IMR-90 (cell line): Measurements from ENCODE around the gene RBFOX2. TPM values are rescaled to one million over a fixed set of nuclear protein-coding genes. Genes with fewer than 3 reads are reported as not detected.

Experiments
- ATAC-seq: fragments of 200-7000 bp; cut with Tn5 transposase; 2 replicates; pipeline ENCODE4 v1.9.1; 2020; ENCODE audit warnings: low read depth, mild to moderate bottlenecking, moderate library complexity
- BruUV-seq: library from RNA; stranded (reverse); fragments of 400-500 nt; replicated peaks from 2 replicates; lab custom pipeline; 2021; lab: Mats Ljungman, UMichigan
- CTCF ChIA-PET: fragments of 300-600 bp; formaldehyde crosslinking; extraction: SDS; loops from one replicate; lab custom pipeline; 2021; ENCODE audit warnings: antibody characterized with exemption; lab: Yijun Ruan, JAX
- POLR2A ChIA-PET: fragments of 300-600 bp; sonication (Branson Sonifier 250); formaldehyde crosslinking; loops from one replicate; lab custom pipeline; 2022; ENCODE audit warnings: antibody characterized with exemption; ENCODE audit not compliant: unreplicated experiment; lab: Charles Lee
- DNase-seq: peaks from one replicate; pipeline ENCODE4 v3.0.0; 2013
- H2AFZ ChIP-seq: replicated peaks from 2 replicates; pipeline ENCODE3; 2013; ENCODE audit warnings: low read length, mild to moderate bottlenecking; ENCODE audit not compliant: poor library complexity
- H2AK5ac ChIP-seq: 2 replicates; pipeline ENCODE4 v1.6.1; 2013; ENCODE audit warnings: low read depth, low read length, inconsistent platforms
- H2AK9ac ChIP-seq: replicated peaks from 2 replicates; pipeline ENCODE3; 2013; ENCODE audit warnings: mild to moderate bottlenecking, low read depth, low read length, moderate library complexity; ENCODE audit not compliant: poor library complexity
- H2BK120ac ChIP-seq: 2 replicates; pipeline ENCODE4 v1.6.1; 2013; ENCODE audit warnings: low read depth, low read length, inconsistent platforms
- H2BK15ac ChIP-seq: 3 replicates; pipeline ENCODE4 v1.6.1; 2013; ENCODE audit warnings: low read depth, low read length, inconsistent platforms
- H2BK20ac ChIP-seq: 2 replicates; pipeline ENCODE4 v1.6.1; 2013; ENCODE audit warnings: low read depth, mild to moderate bottlenecking, inconsistent platforms, low read length, moderate library complexity
- H2BK5ac ChIP-seq: 2 replicates; pipeline ENCODE4 v1.6.1; 2013; ENCODE audit warnings: mild to moderate bottlenecking, low read depth, low read length, inconsistent platforms; ENCODE audit not compliant: poor library complexity, severe bottlenecking
- H3K14ac ChIP-seq: replicated peaks from 2 replicates; pipeline ENCODE4 v1.6.1; 2013; ENCODE audit warnings: low read depth, low read length, inconsistent platforms
- H3K18ac ChIP-seq: 2 replicates; pipeline ENCODE4 v1.6.1; 2013; ENCODE audit warnings: low read depth, low read length, control low read depth
- H3K23ac ChIP-seq: 2 replicates; pipeline ENCODE4 v1.6.1; 2013; ENCODE audit warnings: low read depth, low read length, inconsistent platforms
- H3K27ac ChIP-seq: 2 replicates; pipeline ENCODE4 v1.5.1; 2013; ENCODE audit warnings: mild to moderate bottlenecking, control low read depth, low read length; ENCODE audit not compliant: insufficient read depth
- H3K27me3 ChIP-seq: 2 replicates; pipeline ENCODE4 v1.6.1; 2013; ENCODE audit warnings: low read length; ENCODE audit not compliant: control insufficient read depth, insufficient read depth
- H3K36me3 ChIP-seq: 2 replicates; pipeline ENCODE4 v1.6.1; 2013; ENCODE audit warnings: low read length, mixed read lengths; ENCODE audit not compliant: control insufficient read depth, insufficient read depth
- H3K4ac ChIP-seq: 2 replicates; pipeline ENCODE4 v1.6.1; 2013; ENCODE audit warnings: low read depth, low read length, inconsistent platforms
- H3K4me1 ChIP-seq: 2 replicates; pipeline ENCODE4 v1.6.1; 2013; ENCODE audit warnings: low read length, mixed read lengths; ENCODE audit not compliant: control insufficient read depth, insufficient read depth
- H3K4me2 ChIP-seq: 2 replicates; pipeline ENCODE4 v1.6.1; 2013; ENCODE audit warnings: low read depth, mild to moderate bottlenecking, control low read depth, low read length, moderate library complexity
- H3K4me3 ChIP-seq: 2 replicates; pipeline ENCODE4 v1.5.1; 2013; ENCODE audit warnings: low read depth, mild to moderate bottlenecking, control low read depth, low read length, moderate library complexity; ENCODE audit not compliant: insufficient read depth
- H3K56ac ChIP-seq: 2 replicates; pipeline ENCODE4 v1.6.1; 2013; ENCODE audit warnings: low read length, inconsistent platforms; ENCODE audit not compliant: insufficient read depth; ENCODE audit errors: extremely low read depth
- H3K79me1 ChIP-seq, 2 experiments: 2 replicates each; pipeline ENCODE4 v1.6.1; 2013; ENCODE audit warnings: low read length in 2 of 2, inconsistent platforms in 1 of 2, low read depth in 1 of 2
- H3K9ac ChIP-seq: 2 replicates; pipeline ENCODE4 v1.6.1; 2013; ENCODE audit warnings: low read depth, low read length, control low read depth
- H3K9me1 ChIP-seq: 2 replicates; pipeline ENCODE4 v1.6.1; 2013; ENCODE audit warnings: low read length, inconsistent platforms; ENCODE audit not compliant: insufficient read depth
- H3K9me3 ChIP-seq: 2 replicates; pipeline ENCODE4 v1.6.1; 2013; ENCODE audit warnings: low read length; ENCODE audit not compliant: control insufficient read depth, insufficient read depth
- H4K20me1 ChIP-seq: 2 replicates; pipeline ENCODE4 v1.6.1; 2013; ENCODE audit warnings: low read length, inconsistent platforms; ENCODE audit not compliant: insufficient read depth
- H4K5ac ChIP-seq: 2 replicates; pipeline ENCODE4 v1.6.1; 2013; ENCODE audit warnings: mild to moderate bottlenecking, low read depth, low read length, control low read depth
- H4K8ac ChIP-seq, 2 experiments: 2 replicates each; pipeline ENCODE4 v1.6.1; 2013; ENCODE audit warnings: low read depth in 2 of 2, low read length in 2 of 2, control low read depth in 1 of 2, inconsistent platforms in 1 of 2
- H4K91ac ChIP-seq: 2 replicates; pipeline ENCODE4 v1.6.1; 2013; ENCODE audit warnings: low read depth, low read length, inconsistent platforms; ENCODE audit not compliant: insufficient read depth
- CEBPB ChIP-seq: IDR thresholded peaks from 2 replicates; pipeline ENCODE4 v1.6.1; 2012; ENCODE audit warnings: low read depth, low read length, improper control_type of control experiment
- CHD1 ChIP-seq: IDR thresholded peaks from 2 replicates; pipeline ENCODE4 v1.6.1; 2012; ENCODE audit warnings: low read depth, low read length, improper control_type of control experiment
- FOS ChIP-seq: fragments of 150-350 bp; IDR thresholded peaks from 2 replicates; pipeline ENCODE4 v1.6.1; 2016; ENCODE audit warnings: low read depth, low read length
- MAFK ChIP-seq: IDR thresholded peaks from 2 replicates; pipeline ENCODE4 v1.6.1; 2012; ENCODE audit warnings: low read depth, low read length, improper control_type of control experiment
- MAZ ChIP-seq: IDR thresholded peaks from 2 replicates; pipeline ENCODE4 v1.6.1; 2012; ENCODE audit warnings: low read depth, mild to moderate bottlenecking, low read length, improper control_type of control experiment, moderate library complexity, borderline replicate concordance
- MXI1 ChIP-seq: IDR thresholded peaks from 2 replicates; pipeline ENCODE4 v1.6.1; 2012; ENCODE audit warnings: low read depth, mild to moderate bottlenecking, low read length, moderate library complexity, borderline replicate concordance
- NFE2L2 ChIP-seq: fragments of 150-350 bp; IDR thresholded peaks from 2 replicates; pipeline ENCODE4 v1.6.1; 2016; ENCODE audit warnings: low read depth, mild to moderate bottlenecking, low read length
- RAD21 ChIP-seq: IDR thresholded peaks from 2 replicates; pipeline ENCODE4 v1.6.1; 2012; ENCODE audit warnings: low read length, improper control_type of control experiment
- RCOR1 ChIP-seq: IDR thresholded peaks from 2 replicates; pipeline ENCODE4 v1.6.1; 2012; ENCODE audit warnings: mild to moderate bottlenecking, low read length, improper control_type of control experiment; ENCODE audit not compliant: insufficient replicate concordance
- RFX5 ChIP-seq: IDR thresholded peaks from 2 replicates; pipeline ENCODE4 v1.8.0; 2012; ENCODE audit warnings: low read depth, mild to moderate bottlenecking, low read length, moderate library complexity
- SMC3 ChIP-seq: fragments of 150-350 bp; IDR thresholded peaks from 2 replicates; pipeline ENCODE4 v1.6.1; 2016; ENCODE audit warnings: low read depth, mild to moderate bottlenecking, antibody characterized with exemption, low read length, moderate library complexity
- WGBS, 2 experiments: methylation state at CpG; one replicate each; pipeline versions ENCODE4 v1.1.5 to v1.1.7; 2013; ENCODE audit warnings: missing lambda C conversion rate in 2 of 2; ENCODE audit not compliant: insufficient read length in 1 of 2; ENCODE audit errors: extremely low coverage in 2 of 2; 5-methylcytosine and 5-hydroxymethylcytosine counted together
- dilution Hi-C: fragments of 300-500 bp; cut with HindIII; formaldehyde crosslinking; loops from one replicate; pipeline ENCODE4 v1.14.3; 2018; ENCODE audit warnings: low sequenced_read_pairs; ENCODE audit not compliant: unreplicated experiment
- in situ Hi-C: fragments of 300-500 bp; cut with MboI; formaldehyde crosslinking; loops from 3 replicates; pipeline ENCODE4 v1.14.3; 2019; ENCODE audit warnings: low sequenced_read_pairs, inconsistent platforms, mixed read lengths
- intact Hi-C: fragments of 100-400 bp; cut with micrococcal nuclease; formaldehyde crosslinking; loops from 2 replicates; pipeline ENCODE4 v1.10.0; 2022
- polyA plus RNA-seq, 3 experiments: library from polyadenylated mRNA; depleted of rRNA; stranded (reverse); fragments of >200 nt; gene quantifications; 2 replicates each; pipeline ENCODE4 v1.2.3, GENCODE V29; 2012; ENCODE audit warnings: low replicate concordance in 1 of 3
- total RNA-seq: library from RNA; depleted of rRNA; stranded (reverse); fragments of >200 nt; gene quantifications from 2 replicates; pipeline ENCODE4 v1.2.3, GENCODE V29; 2012
- TF ChIP-seq, protein P1 (sequence below): fragments of 150-350 bp; IDR thresholded peaks from 2 replicates; pipeline ENCODE4 v1.6.1; 2016; ENCODE audit warnings: low read depth, mild to moderate bottlenecking, low read length, moderate library complexity, borderline replicate concordance

The RBFOX2 gene
- total and polyA plus RNA-seq, 2 of the 4 experiments (the other 2 are of a cell fraction) = 146 to 178 TPM

DNA sequence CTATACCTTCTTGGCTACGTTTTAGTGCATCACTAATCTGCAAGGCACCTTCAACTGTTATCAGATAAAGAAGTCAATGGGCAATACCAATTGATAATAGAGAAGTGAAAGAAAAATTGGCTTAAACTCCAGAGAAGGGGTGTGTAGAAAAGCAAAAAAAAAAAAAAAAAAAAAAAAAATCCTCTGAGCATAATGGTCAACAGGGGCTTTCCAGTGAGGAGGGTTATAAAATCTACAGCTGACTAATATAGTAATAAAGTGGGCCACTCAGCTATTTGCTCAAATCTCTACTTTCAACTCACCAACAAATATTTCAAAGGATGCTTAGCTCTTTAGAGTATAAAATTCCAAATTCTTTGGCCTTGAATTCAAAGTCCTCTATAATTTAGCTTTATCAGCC lies 233.1 kb downstream of the RBFOX2 start:
- H2BK5ac ChIP-seq = no peak overlapping the region
- no peak overlapping the region for H4K5ac ChIP-seq
- H3K4me2 ChIP-seq = no peak overlapping the region
- POLR2A ChIA-PET = interaction anchor here (0.6 kb wide), 1 partner anchor 19 kb away, joined by 9 read pairs; no protein-coding TSS in a partner anchor
- no peak overlapping the region for H3K27ac ChIP-seq
- H2AK5ac ChIP-seq = no peak overlapping the region
- DNase-seq (no peak), ATAC-seq (no peak)
- no peak overlapping the region for H3K9ac ChIP-seq
- H4K8ac ChIP-seq = no peak overlapping the region
- intact Hi-C loops (no loop called here), in situ Hi-C loops (no loop called here), dilution Hi-C loops (no loop called here)
- CTCF ChIA-PET = no interaction called here
- H2BK120ac ChIP-seq = no peak overlapping the region
- H2BK20ac ChIP-seq = no peak overlapping the region
- H4K20me1 ChIP-seq = peaks cover 46% of the 10 kb centered on the region
- H3K18ac ChIP-seq = no peak overlapping the region
- peaks cover 6% of the 10 kb centered on the region; the same call in 1 of the 2 replicates for H3K36me3 ChIP-seq
- H3K4ac ChIP-seq = no peak overlapping the region
- H3K23ac ChIP-seq = no peak overlapping the region
- WGBS, 2 experiments = no CpG with 5 or more reads among the region's 1 CpG
- no peaks in the 10 kb centered on the region for H3K9me3 ChIP-seq
- no peak overlapping the region for H3K14ac ChIP-seq
- peaks cover 14 to 55% of the 10 kb centered on the region in 2 experiments for H3K79me1 ChIP-seq
- H3K4me3 ChIP-seq = no peak overlapping the region
- no TSS peak for BruUV-seq
- no peaks in the 10 kb centered on the region for H3K27me3 ChIP-seq
- no peak overlapping the region for H3K56ac ChIP-seq
- H3K9me1 ChIP-seq = peaks cover 2% of the 10 kb centered on the region; the same call in 1 of the 2 replicates
- H2BK15ac ChIP-seq = no peak overlapping the region
- H4K91ac ChIP-seq = no peak overlapping the region
- peaks cover 3% of the 10 kb centered on the region; the same call in 1 of the 2 replicates for H3K4me1 ChIP-seq
- no peak overlapping the region for H2AFZ ChIP-seq
- TF ChIP-seq MAZ (no peak), RAD21 (no peak), SMC3 (no peak), RCOR1 (no peak), RFX5 (no peak), CHD1 (no peak), MAFK (no peak), NFE2L2 (no peak), MXI1 (no peak), CEBPB (no peak), FOS (no peak)
- TF ChIP-seq, protein P1, sequence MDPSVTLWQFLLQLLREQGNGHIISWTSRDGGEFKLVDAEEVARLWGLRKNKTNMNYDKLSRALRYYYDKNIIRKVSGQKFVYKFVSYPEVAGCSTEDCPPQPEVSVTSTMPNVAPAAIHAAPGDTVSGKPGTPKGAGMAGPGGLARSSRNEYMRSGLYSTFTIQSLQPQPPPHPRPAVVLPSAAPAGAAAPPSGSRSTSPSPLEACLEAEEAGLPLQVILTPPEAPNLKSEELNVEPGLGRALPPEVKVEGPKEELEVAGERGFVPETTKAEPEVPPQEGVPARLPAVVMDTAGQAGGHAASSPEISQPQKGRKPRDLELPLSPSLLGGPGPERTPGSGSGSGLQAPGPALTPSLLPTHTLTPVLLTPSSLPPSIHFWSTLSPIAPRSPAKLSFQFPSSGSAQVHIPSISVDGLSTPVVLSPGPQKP = no peak
- H2AK9ac ChIP-seq = no peak overlapping the region
